ENCODE results near the gene ALX3. TPM values are rescaled to one million over a fixed set of nuclear protein-coding genes. Genes with fewer than 3 reads are reported as not detected.

Gene ALX3
- total and polyA plus RNA-seq, 2 of the 8 experiments (the other 6 are each of a cell fraction or from before 2014, with no cell fraction given), result 0.20 TPM; not detected in 1

DNA sequence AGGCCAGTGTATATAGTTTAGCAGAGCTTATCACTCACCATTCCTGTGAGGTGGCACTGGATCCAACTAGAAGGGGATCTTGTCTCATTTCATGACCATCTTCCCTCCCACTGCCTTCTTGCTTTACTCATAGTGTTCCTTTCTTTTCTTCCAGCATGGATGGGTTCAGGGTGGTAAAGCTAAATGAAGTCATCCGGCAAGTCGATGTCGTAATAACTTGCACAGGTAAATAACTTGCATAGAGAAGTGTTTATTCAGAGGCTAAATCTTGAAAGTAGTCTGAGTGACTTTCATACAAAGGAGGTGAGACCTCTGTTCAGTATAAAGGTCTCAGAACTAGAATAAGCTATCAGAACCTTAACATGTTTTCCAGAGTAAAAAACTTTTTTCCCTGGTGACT is 52.7 kb downstream of the ALX3 start:
- Histone ChIP-seq H4K91ac (replicated peaks; ENCODE audit: insufficient read length, low read length) (no peak overlapping the region), H3K23ac (ENCODE audit: insufficient read length) (no peak overlapping the region), H3K14ac (ENCODE audit: insufficient read length) (no peak overlapping the region), H3K23me2 (ENCODE audit: low read depth, low read length) (no peaks in the 10 kb centered on the region), H2AK5ac (ENCODE audit: low read depth, low read length) (no peak overlapping the region), H3K4ac (replicated peaks; ENCODE audit: insufficient read length, low read depth, low read length) (no peak overlapping the region), H2BK120ac (replicated peaks; ENCODE audit: low read depth, low read length) (no peak overlapping the region), H3K18ac (ENCODE audit: extremely low read depth, low read length) (no peak overlapping the region), H3K56ac (replicated peaks; ENCODE audit: insufficient read length, low read depth, low read length) (no peak overlapping the region), H3K27ac (ENCODE audit: low read depth, low read length) (no peak overlapping the region), H4K20me1 (replicated peaks in 1 of 2; ENCODE audit: control insufficient read depth in 1 of 2, insufficient read depth in 2 of 2, low read length in 2 of 2) (peaks cover 0 to 2% of the 10 kb centered on the region in 2 experiments), H2BK12ac (ENCODE audit: low read depth, low read length) (no peak overlapping the region), H2BK20ac (ENCODE audit: low read length) (no peak overlapping the region), H3K27me3 (replicated peaks in 1 of 4; ENCODE audit: control insufficient read depth in 3 of 4, extremely low read depth in 1 of 4, insufficient read depth in 3 of 4, low read length in 3 of 4) (no peaks in the 10 kb centered on the region), H3K4me2 (ENCODE audit: insufficient read depth in 1 of 2, low read depth in 2 of 2, low read length in 2 of 2) (no peak overlapping the region), H2AFZ (ENCODE audit: low read length) (no peak overlapping the region), H3K9ac (replicated peaks in 1 of 4; ENCODE audit: extremely low read depth in 1 of 4, low read depth in 3 of 4, low read length in 3 of 4) (no peak overlapping the region), H3K79me1 (ENCODE audit: low read depth, low read length) (no peaks in the 10 kb centered on the region), H3K4me3 (ENCODE audit: extremely low read depth in 1 of 4, insufficient read depth in 2 of 4, low read depth in 3 of 4, low read length in 4 of 4) (no peak overlapping the region), H4K8ac (ENCODE audit: extremely low read depth, insufficient read depth, low read length) (no peak overlapping the region), H3K36me3 (ENCODE audit: control insufficient read depth in 2 of 4, insufficient read depth in 4 of 4, low read length in 3 of 4) (peaks cover 34 to 90% (median 77%) of the 10 kb centered on the region in 4 experiments), H3K79me2 (ENCODE audit: control insufficient read depth in 1 of 2, insufficient read depth in 2 of 2, low read length in 2 of 2) (no peaks in the 10 kb centered on the region), H2BK15ac (ENCODE audit: low read length) (no peak overlapping the region), H3K4me1 (replicated peaks in 1 of 4; ENCODE audit: control insufficient read depth in 3 of 4, insufficient read depth in 4 of 4, low read length in 3 of 4) (no peaks in the 10 kb centered on the region), H3K9me3 (ENCODE audit: insufficient read depth in 2 of 2, low read depth in 1 of 2, low read length in 1 of 2) (no peaks in the 10 kb centered on the region), H4K5ac (ENCODE audit: insufficient read length, low read depth, low read length) (no peak overlapping the region), H2BK5ac (ENCODE audit: low read depth, low read length) (no peak overlapping the region)
- ChIA-PET CTCF (ENCODE audit: partially characterized antibody) (interaction anchor here (0.9 to 1.1 kb wide), 2 partner anchors 34 to 94 kb away, joined by 3 read pairs; no protein-coding TSS in a partner anchor), POLR2A (ENCODE audit: partially characterized antibody) (no interaction called here)
- FAIRE-seq (no peak), DNase-seq (ENCODE audit: low read depth in 1 of 2, low spot score in 2 of 2) (no peak)
- WGBS, 2 experiments (ENCODE audit: extremely low coverage in 1 of 2, insufficient coverage in 1 of 2, insufficient read length in 1 of 2, insufficient replicate concordance in 2 of 2, low coverage in 1 of 2, low lambda C conversion rate in 2 of 2, missing lambda C conversion rate in 1 of 2), result 92% methylated on average over 3 of the region's 3 CpGs; no CpG with 5 or more reads in 1 of the 2 experiments
- TF ChIP-seq TBP (IDR thresholded peaks at IDR 0.05; ENCODE audit: low read depth, low read length), result no peak
- TF ChIP-seq SP4 (IDR thresholded peaks at IDR 0.05; ENCODE audit: low read length), result no peak
- TF ChIP-seq NANOG (IDR thresholded peaks at IDR 0.05; ENCODE audit: insufficient read depth, low read depth, low read length, poor library complexity, severe bottlenecking), result no peak
- no peak for TF ChIP-seq TAF1 (IDR thresholded peaks at IDR 0.05; ENCODE audit: low read depth, low read length)
- TF ChIP-seq, protein P1, sequence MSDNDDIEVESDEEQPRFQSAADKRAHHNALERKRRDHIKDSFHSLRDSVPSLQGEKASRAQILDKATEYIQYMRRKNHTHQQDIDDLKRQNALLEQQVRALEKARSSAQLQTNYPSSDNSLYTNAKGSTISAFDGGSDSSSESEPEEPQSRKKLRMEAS (IDR thresholded peaks at IDR 0.05), result no peak
- no peak for TF ChIP-seq SIN3A (conservative IDR thresholded peaks at IDR 0.05 in 1 of 2, IDR thresholded peaks at IDR 0.05 in 1 of 2; ENCODE audit: low read depth in 1 of 2, low read length in 2 of 2)
- no peak for TF ChIP-seq BACH1 (IDR thresholded peaks at IDR 0.05; ENCODE audit: low read length)
- TF ChIP-seq, protein P2, sequence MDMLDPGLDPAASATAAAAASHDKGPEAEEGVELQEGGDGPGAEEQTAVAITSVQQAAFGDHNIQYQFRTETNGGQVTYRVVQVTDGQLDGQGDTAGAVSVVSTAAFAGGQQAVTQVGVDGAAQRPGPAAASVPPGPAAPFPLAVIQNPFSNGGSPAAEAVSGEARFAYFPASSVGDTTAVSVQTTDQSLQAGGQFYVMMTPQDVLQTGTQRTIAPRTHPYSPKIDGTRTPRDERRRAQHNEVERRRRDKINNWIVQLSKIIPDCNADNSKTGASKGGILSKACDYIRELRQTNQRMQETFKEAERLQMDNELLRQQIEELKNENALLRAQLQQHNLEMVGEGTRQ (IDR thresholded peaks at IDR 0.05; ENCODE audit: low read length), result no peak
- TF ChIP-seq KDM5A (IDR thresholded peaks at IDR 0.05; ENCODE audit: low read length), result no peak
- no peak for TF ChIP-seq POLR2A (IDR thresholded peaks at IDR 0.05; ENCODE audit: control extremely low read depth in 1 of 2, low read depth in 2 of 2, low read length in 2 of 2)
- TF ChIP-seq CBX5 (IDR thresholded peaks at IDR 0.05; ENCODE audit: low read depth, low read length), result no peak
- TF ChIP-seq EZH2 (IDR thresholded peaks at IDR 0.05; ENCODE audit: low read depth, low read length, severe bottlenecking), result no peak
- no peak for TF ChIP-seq POU5F1 (IDR thresholded peaks at IDR 0.05; ENCODE audit: low read depth, low read length)
- no peak for TF ChIP-seq CHD1 (IDR thresholded peaks at IDR 0.05; ENCODE audit: low read depth, low read length)

All from H1 (cell line).